NAMALWA (cell line): ENCODE data around the gene MSI2.
A peak's percentile ranks its signal among the peaks of the same experiment; 100 is the strongest.

Source experiments
- DNase-seq: peaks from one replicate; pipeline ENCODE4 v3.0.0-alpha.2; 2015; ENCODE audit warnings: low spot score

MSI2 gene

GRCh38 chr17:57417956-57418355 is 161.6 kb downstream of the MSI2 start:
- no peak for DNase-seq

GRCh38 chr17:57418463-57419246 is 162.3 kb downstream of the MSI2 start:
- no peak for DNase-seq

GRCh38 chr17:57419940-57420550 is 163.7 kb downstream of the MSI2 start:
- no peak for DNase-seq

- DNase-seq = no peak
Observed at GRCh38 chr17:57420734-57421717, 164.7 kb downstream of the MSI2 start.

- DNase-seq = no peak
Observed at GRCh38 chr17:57422574-57423164, 166.3 kb downstream of the MSI2 start.

GRCh38 chr17:57423541-57423940 is 167.2 kb downstream of the MSI2 start:
- no peak for DNase-seq

- DNase-seq = no peak
Observed at GRCh38 chr17:57424273-57424672, 167.9 kb downstream of the MSI2 start.

GRCh38 chr17:57424777-57425188 is 168.5 kb downstream of the MSI2 start:
- no peak for DNase-seq

- DNase-seq = no peak
Observed at GRCh38 chr17:57425431-57425830, 169.1 kb downstream of the MSI2 start.

GRCh38 chr17:57425903-57426880 is 169.9 kb downstream of the MSI2 start:
- DNase-seq = no peak

- no peak for DNase-seq
Observed at GRCh38 chr17:57429966-57430365, 173.6 kb downstream of the MSI2 start.

GRCh38 chr17:57431415-57431814 is 175.1 kb downstream of the MSI2 start:
- no peak for DNase-seq

- no peak for DNase-seq
Observed at GRCh38 chr17:57432507-57433277, 176.4 kb downstream of the MSI2 start.

GRCh38 chr17:57433452-57433851 is 177.1 kb downstream of the MSI2 start:
- no peak for DNase-seq

GRCh38 chr17:57434361-57434760 is 178.0 kb downstream of the MSI2 start:
- no peak for DNase-seq

- DNase-seq = no peak
Observed at GRCh38 chr17:57436565-57436964, 180.2 kb downstream of the MSI2 start.

GRCh38 chr17:57438066-57438731 is 181.9 kb downstream of the MSI2 start:
- DNase-seq = no peak

GRCh38 chr17:57439651-57440050 is 183.3 kb downstream of the MSI2 start:
- no peak for DNase-seq

- peak; percentile 80 for DNase-seq
Observed at GRCh38 chr17:57440522-57441269, 184.4 kb downstream of the MSI2 start.
